Endothelial cell (in vitro differentiated cells): ENCODE data around the gene SLC5A1. TPM values are rescaled to one million over a fixed set of nuclear protein-coding genes. Genes with fewer than 3 reads are reported as not detected.

Source experiments
- DNase-seq: peaks from one replicate; pipeline ENCODE4 v3.0.0; 2021; ENCODE audit warnings: low spot score
- H3K27ac Mint-ChIP-seq: one replicate; pipeline ENCODE4 v1.8.0; 2021; ENCODE audit warnings: mixed read lengths, inconsistent platforms; ENCODE audit not compliant: unreplicated experiment
- H3K27me3 Mint-ChIP-seq: one replicate; pipeline ENCODE4 v1.8.0; 2021; ENCODE audit warnings: mild to moderate bottlenecking, moderate library complexity, mixed read lengths, inconsistent platforms; ENCODE audit not compliant: unreplicated experiment
- H3K36me3 Mint-ChIP-seq: one replicate; pipeline ENCODE4 v1.8.0; 2021; ENCODE audit warnings: mild to moderate bottlenecking, low read depth, mixed read lengths, inconsistent platforms; ENCODE audit not compliant: unreplicated experiment
- H3K4me1 Mint-ChIP-seq: one replicate; pipeline ENCODE4 v1.8.0; 2021; ENCODE audit warnings: mild to moderate bottlenecking, mixed read lengths, inconsistent platforms; ENCODE audit not compliant: unreplicated experiment
- H3K4me3 Mint-ChIP-seq: one replicate; pipeline ENCODE4 v1.8.0; 2021; ENCODE audit warnings: mild to moderate bottlenecking, mixed read lengths, inconsistent platforms; ENCODE audit not compliant: unreplicated experiment
- H3K9me3 Mint-ChIP-seq: one replicate; pipeline ENCODE4 v1.8.0; 2021; ENCODE audit warnings: mixed read lengths, inconsistent platforms; ENCODE audit not compliant: unreplicated experiment
- total RNA-seq: library from RNA; stranded (reverse); fragmentation: NEBNext Ultra II Directional; extraction: Animal tissue kit (Norgen Biotek cat#: 25700); gene quantifications from one replicate; pipeline ENCODE4 v1.2.1, GENCODE V29; 2021; ENCODE audit not compliant: unreplicated experiment
- TF ChIP-seq, protein P1 (sequence below): fragments of 200-600 bp; sonication (generic); IDR thresholded peaks from one replicate; pipeline ENCODE4 v1.5.0; 2021; ENCODE audit warnings: antibody characterized with exemption; ENCODE audit not compliant: unreplicated experiment

Gene SLC5A1
- total RNA-seq, 1 donor from 2014 or later: 0.26 TPM

GRCh38 chr22:32075997-32076760 lies 33.1 kb downstream of the SLC5A1 start:
- Mint-ChIP-seq H3K27ac (no peak overlapping the region), H3K36me3 (no peaks in the 10 kb centered on the region), H3K4me1 (no peaks in the 10 kb centered on the region), H3K27me3 (no peaks in the 10 kb centered on the region), H3K4me3 (no peak overlapping the region), H3K9me3 (no peaks in the 10 kb centered on the region)
- TF ChIP-seq, protein P1, sequence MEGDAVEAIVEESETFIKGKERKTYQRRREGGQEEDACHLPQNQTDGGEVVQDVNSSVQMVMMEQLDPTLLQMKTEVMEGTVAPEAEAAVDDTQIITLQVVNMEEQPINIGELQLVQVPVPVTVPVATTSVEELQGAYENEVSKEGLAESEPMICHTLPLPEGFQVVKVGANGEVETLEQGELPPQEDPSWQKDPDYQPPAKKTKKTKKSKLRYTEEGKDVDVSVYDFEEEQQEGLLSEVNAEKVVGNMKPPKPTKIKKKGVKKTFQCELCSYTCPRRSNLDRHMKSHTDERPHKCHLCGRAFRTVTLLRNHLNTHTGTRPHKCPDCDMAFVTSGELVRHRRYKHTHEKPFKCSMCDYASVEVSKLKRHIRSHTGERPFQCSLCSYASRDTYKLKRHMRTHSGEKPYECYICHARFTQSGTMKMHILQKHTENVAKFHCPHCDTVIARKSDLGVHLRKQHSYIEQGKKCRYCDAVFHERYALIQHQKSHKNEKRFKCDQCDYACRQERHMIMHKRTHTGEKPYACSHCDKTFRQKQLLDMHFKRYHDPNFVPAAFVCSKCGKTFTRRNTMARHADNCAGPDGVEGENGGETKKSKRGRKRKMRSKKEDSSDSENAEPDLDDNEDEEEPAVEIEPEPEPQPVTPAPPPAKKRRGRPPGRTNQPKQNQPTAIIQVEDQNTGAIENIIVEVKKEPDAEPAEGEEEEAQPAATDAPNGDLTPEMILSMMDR: no peak
- DNase-seq: no peak

GRCh38 chr22:32076761-32077084 lies 33.7 kb downstream of the SLC5A1 start:
- H3K36me3 Mint-ChIP-seq: no peaks in the 10 kb centered on the region
- no peak overlapping the region for H3K4me3 Mint-ChIP-seq
- TF ChIP-seq, protein P1: no peak
- no peaks in the 10 kb centered on the region for H3K27me3 Mint-ChIP-seq
- no peak for DNase-seq
- no peaks in the 10 kb centered on the region for H3K9me3 Mint-ChIP-seq
- H3K4me1 Mint-ChIP-seq: no peaks in the 10 kb centered on the region
- no peak overlapping the region for H3K27ac Mint-ChIP-seq

DNA sequence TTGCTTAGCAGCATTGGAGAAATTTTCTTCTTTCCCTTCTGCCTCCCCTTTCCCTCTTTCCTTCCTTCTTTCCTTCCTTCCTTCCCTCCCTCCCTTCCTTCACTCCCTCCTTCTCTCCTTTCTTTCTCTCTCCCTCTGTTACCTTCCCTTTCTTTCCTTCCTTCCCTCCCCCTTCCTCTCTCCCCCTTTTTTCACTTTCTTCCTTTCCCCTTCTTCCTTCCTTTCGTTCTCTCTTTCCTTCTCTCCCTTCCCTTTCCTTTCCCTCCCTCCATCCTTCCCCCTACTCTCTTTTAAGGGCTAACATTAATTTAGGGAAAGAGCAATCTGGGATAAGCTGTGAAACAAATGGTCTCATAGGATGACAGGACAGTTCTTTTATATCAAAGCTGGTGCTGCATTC lies 34.1 kb downstream of the SLC5A1 start:
- Mint-ChIP-seq H3K9me3 (no peaks in the 10 kb centered on the region), H3K4me3 (no peak overlapping the region), H3K27ac (no peak overlapping the region), H3K27me3 (no peaks in the 10 kb centered on the region), H3K4me1 (no peaks in the 10 kb centered on the region), H3K36me3 (no peaks in the 10 kb centered on the region)
- TF ChIP-seq, protein P1: no peak
- no peak for DNase-seq

- Mint-ChIP-seq H3K4me3 (no peak overlapping the region), H3K36me3 (no peaks in the 10 kb centered on the region), H3K27me3 (peaks cover 2% of the 10 kb centered on the region), H3K9me3 (no peaks in the 10 kb centered on the region), H3K4me1 (peaks cover 9% of the 10 kb centered on the region), H3K27ac (no peak overlapping the region)
- DNase-seq: no peak
- TF ChIP-seq, protein P1: no peak
These were observed 36.3 kb downstream of the SLC5A1 start for GRCh38 chr22:32079130-32080089.
